Endothelial cell (in vitro differentiated cells): ENCODE results near the gene SLC36A2. TPM values are rescaled to one million over a fixed set of nuclear protein-coding genes. Genes with fewer than 3 reads are reported as not detected.

Experiments used
- DNase-seq: peaks from one replicate; pipeline ENCODE4 v3.0.0; 2021; ENCODE audit warnings: low spot score
- H3K27ac Mint-ChIP-seq: one replicate; pipeline ENCODE4 v1.8.0; 2021; ENCODE audit warnings: mixed read lengths, inconsistent platforms; ENCODE audit not compliant: unreplicated experiment
- H3K27me3 Mint-ChIP-seq: one replicate; pipeline ENCODE4 v1.8.0; 2021; ENCODE audit warnings: mild to moderate bottlenecking, moderate library complexity, mixed read lengths, inconsistent platforms; ENCODE audit not compliant: unreplicated experiment
- H3K36me3 Mint-ChIP-seq: one replicate; pipeline ENCODE4 v1.8.0; 2021; ENCODE audit warnings: mild to moderate bottlenecking, low read depth, mixed read lengths, inconsistent platforms; ENCODE audit not compliant: unreplicated experiment
- H3K4me1 Mint-ChIP-seq: one replicate; pipeline ENCODE4 v1.8.0; 2021; ENCODE audit warnings: mild to moderate bottlenecking, mixed read lengths, inconsistent platforms; ENCODE audit not compliant: unreplicated experiment
- H3K4me3 Mint-ChIP-seq: one replicate; pipeline ENCODE4 v1.8.0; 2021; ENCODE audit warnings: mild to moderate bottlenecking, mixed read lengths, inconsistent platforms; ENCODE audit not compliant: unreplicated experiment
- H3K9me3 Mint-ChIP-seq: one replicate; pipeline ENCODE4 v1.8.0; 2021; ENCODE audit warnings: mixed read lengths, inconsistent platforms; ENCODE audit not compliant: unreplicated experiment
- total RNA-seq: library from RNA; stranded (reverse); fragmentation: NEBNext Ultra II Directional; extraction: Animal tissue kit (Norgen Biotek cat#: 25700); gene quantifications from one replicate; pipeline ENCODE4 v1.2.1, GENCODE V29; 2021; ENCODE audit not compliant: unreplicated experiment
- TF ChIP-seq, protein P1 (sequence below): fragments of 200-600 bp; sonication (generic); IDR thresholded peaks from one replicate; pipeline ENCODE4 v1.5.0; 2021; ENCODE audit warnings: antibody characterized with exemption; ENCODE audit not compliant: unreplicated experiment

Gene SLC36A2
- total RNA-seq, 1 donor from 2014 or later, result not detected

DNA sequence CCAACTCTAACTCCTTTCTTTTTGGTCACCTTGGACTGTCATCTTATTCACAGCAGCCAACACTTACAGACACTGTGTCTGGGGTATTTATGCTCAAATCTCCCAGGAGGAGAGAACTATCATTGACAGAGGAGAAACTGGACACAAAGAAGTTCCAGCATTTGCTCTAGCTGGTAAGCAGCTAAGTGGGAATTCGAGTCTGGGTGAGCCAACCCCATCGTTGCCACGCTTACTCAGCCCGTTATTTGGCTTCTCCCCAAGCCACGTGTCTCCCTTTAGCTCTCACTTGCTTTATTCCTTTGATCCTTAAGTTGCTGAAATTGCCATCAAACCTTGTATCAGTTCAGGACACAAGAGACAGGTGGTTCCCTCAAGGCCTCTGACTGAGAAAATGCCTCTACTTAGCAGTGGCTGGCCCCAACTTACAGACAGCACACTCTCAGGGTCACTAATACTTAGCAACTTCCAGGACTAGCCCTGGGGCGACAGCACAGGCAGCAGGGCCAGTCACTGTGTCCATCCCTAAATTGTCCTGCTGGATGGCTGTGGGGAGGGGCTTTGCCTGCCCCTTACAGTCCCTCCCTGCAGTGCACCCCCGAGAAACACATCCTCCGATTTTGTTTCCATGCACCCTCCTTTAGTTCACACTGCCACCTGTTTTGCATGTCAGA is 1.4 kb downstream of the SLC36A2 start:
- no peak overlapping the region for H3K27ac Mint-ChIP-seq
- TF ChIP-seq, protein P1, sequence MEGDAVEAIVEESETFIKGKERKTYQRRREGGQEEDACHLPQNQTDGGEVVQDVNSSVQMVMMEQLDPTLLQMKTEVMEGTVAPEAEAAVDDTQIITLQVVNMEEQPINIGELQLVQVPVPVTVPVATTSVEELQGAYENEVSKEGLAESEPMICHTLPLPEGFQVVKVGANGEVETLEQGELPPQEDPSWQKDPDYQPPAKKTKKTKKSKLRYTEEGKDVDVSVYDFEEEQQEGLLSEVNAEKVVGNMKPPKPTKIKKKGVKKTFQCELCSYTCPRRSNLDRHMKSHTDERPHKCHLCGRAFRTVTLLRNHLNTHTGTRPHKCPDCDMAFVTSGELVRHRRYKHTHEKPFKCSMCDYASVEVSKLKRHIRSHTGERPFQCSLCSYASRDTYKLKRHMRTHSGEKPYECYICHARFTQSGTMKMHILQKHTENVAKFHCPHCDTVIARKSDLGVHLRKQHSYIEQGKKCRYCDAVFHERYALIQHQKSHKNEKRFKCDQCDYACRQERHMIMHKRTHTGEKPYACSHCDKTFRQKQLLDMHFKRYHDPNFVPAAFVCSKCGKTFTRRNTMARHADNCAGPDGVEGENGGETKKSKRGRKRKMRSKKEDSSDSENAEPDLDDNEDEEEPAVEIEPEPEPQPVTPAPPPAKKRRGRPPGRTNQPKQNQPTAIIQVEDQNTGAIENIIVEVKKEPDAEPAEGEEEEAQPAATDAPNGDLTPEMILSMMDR, result no peak
- no peaks in the 10 kb centered on the region for H3K9me3 Mint-ChIP-seq
- H3K4me1 Mint-ChIP-seq, result no peaks in the 10 kb centered on the region
- H3K27me3 Mint-ChIP-seq, result peaks cover 2% of the 10 kb centered on the region
- H3K4me3 Mint-ChIP-seq, result no peak overlapping the region
- H3K36me3 Mint-ChIP-seq, result peaks cover 4% of the 10 kb centered on the region
- DNase-seq, result no peak

DNA sequence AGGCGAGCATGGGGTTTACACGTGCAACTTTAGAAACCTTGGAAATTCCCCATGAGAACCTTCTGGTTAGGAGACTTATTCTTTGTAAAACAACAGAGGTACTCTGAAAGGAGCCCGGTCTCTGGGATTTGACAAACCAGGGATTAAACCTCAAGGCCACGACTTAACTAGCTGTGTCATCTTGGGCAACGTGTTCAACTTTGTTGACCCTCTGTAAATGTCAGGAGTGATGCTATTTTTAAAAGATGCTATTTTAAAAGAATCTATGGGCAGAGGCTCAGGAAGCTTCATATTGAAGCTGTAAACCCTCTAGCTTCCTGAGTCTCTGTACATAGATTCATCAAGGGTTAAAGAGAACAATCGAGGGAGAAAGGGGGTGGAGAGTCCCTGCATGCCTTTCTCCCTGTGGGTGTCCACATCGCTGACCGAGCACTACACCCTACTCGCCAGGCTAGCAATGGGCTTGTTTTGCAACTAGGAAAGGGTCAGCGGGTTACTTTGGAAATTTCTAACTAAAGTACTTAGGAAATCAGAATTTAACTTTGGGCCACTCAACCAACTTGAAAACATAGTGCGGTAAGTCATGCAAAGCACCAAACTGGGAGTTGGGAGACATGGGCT is 2.1 kb downstream of the SLC36A2 start:
- DNase-seq, result no peak
- no peak overlapping the region for H3K4me3 Mint-ChIP-seq
- TF ChIP-seq, protein P1, result no peak
- H3K9me3 Mint-ChIP-seq, result no peaks in the 10 kb centered on the region
- peaks cover 2% of the 10 kb centered on the region for H3K27me3 Mint-ChIP-seq
- H3K36me3 Mint-ChIP-seq, result peaks cover 4% of the 10 kb centered on the region
- H3K27ac Mint-ChIP-seq, result no peak overlapping the region
- no peaks in the 10 kb centered on the region for H3K4me1 Mint-ChIP-seq

DNA sequence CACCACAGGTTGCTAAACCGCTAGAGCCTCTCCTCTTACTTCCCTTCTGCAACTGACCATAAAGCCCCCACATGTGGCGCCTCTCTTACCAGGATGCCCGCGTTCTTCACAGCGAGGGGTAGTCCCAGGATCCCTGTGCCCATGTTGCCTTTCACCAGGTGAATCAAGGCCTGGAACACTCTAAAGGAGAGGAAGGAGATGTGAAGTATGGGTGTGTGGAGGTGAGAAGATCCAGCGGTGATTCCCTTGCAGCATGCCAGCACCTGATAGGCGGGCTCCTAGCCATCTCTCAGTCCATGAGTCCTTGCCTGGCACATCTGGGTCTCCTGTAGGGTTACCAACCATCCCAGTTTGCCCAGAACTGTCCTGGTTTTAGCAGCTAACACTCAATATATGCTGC is 3.3 kb downstream of the SLC36A2 start:
- TF ChIP-seq, protein P1, result no peak
- H3K36me3 Mint-ChIP-seq, result peaks cover 4% of the 10 kb centered on the region
- H3K27me3 Mint-ChIP-seq, result peaks cover 2% of the 10 kb centered on the region
- no peak overlapping the region for H3K27ac Mint-ChIP-seq
- no peaks in the 10 kb centered on the region for H3K4me1 Mint-ChIP-seq
- no peak overlapping the region for H3K4me3 Mint-ChIP-seq
- no peaks in the 10 kb centered on the region for H3K9me3 Mint-ChIP-seq
- DNase-seq, result no peak

DNA sequence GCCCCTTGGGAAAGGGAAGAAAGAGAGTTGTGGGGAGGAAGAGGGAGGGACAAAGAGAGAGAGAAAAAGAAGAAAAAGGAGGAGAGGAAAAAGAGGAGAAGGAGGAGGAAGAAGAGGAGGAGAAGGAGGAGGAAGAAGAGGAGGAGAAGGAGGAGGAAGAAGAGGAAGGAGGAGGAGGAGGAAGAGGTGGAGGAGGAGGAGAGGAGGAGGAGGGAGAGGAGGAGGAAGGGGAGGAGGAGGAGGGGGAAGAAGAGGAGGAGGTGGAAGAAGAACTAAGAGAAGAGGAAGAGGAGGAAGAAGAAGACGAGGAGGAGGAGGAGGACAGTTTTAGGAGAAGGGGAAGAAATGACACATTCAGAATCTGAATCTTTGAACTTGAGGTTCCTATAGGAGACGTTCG is 7.4 kb downstream of the SLC36A2 start:
- H3K4me3 Mint-ChIP-seq, result no peak overlapping the region
- no peaks in the 10 kb centered on the region for H3K9me3 Mint-ChIP-seq
- DNase-seq, result no peak
- no peak overlapping the region for H3K27ac Mint-ChIP-seq
- no peaks in the 10 kb centered on the region for H3K4me1 Mint-ChIP-seq
- peaks cover 2% of the 10 kb centered on the region for H3K27me3 Mint-ChIP-seq
- H3K36me3 Mint-ChIP-seq, result peaks cover 4% of the 10 kb centered on the region
- TF ChIP-seq, protein P1, result no peak

DNA sequence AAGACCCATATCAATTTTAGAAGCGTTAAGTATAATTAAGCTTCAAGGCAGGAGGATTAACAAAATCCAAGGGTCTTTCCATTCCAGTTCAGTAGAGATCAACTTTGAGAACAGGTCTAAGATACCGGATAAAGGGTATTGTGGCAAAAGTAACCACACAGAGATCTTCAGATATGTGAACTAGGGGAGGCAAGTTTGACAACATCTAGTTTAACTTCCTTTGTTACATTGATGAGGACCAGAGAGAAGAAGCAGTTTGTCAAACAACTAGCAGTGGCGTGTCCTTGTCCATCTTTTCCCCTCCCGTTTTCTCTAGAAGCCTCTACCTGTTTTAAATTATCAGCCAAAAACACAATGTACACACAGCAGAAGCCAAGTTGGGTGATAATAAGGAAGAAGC is 8.6 kb downstream of the SLC36A2 start:
- Mint-ChIP-seq H3K27ac (no peak overlapping the region), H3K36me3 (peaks cover 4% of the 10 kb centered on the region), H3K27me3 (no peaks in the 10 kb centered on the region), H3K4me1 (no peaks in the 10 kb centered on the region), H3K4me3 (no peak overlapping the region), H3K9me3 (no peaks in the 10 kb centered on the region)
- no peak for DNase-seq
- TF ChIP-seq, protein P1, result no peak
